NOMO-1 (cell line): ENCODE results near the gene HGFAC.

Source experiments
- DNase-seq, 2 experiments: peaks; one replicate each; lab custom pipeline; 2025; ENCODE audit not compliant: unreplicated experiment in 2 of 2; lab: John Stamatoyannopoulos, UW

Gene HGFAC

DNA sequence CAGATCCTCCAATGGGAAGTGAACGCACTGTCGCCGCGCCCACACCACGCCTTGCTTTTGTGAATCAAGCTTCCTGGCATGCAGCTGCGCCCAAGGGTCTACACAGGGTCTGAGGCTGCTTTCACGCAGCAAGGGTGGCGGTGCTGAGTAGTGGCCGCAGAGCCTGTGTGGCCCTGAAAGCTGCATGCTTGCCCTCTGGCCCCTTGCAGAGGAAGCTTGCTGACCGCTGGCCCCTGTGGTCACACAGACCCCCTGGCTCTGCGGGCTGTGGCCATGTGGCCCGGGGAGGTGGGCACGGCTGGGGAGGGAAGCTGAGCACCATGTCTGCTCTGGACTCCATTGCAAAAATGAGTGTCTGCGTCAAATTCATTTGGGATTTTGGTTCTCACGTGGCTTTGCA, 30.1 kb downstream of the HGFAC start:
- DNase-seq = no peak

DNA sequence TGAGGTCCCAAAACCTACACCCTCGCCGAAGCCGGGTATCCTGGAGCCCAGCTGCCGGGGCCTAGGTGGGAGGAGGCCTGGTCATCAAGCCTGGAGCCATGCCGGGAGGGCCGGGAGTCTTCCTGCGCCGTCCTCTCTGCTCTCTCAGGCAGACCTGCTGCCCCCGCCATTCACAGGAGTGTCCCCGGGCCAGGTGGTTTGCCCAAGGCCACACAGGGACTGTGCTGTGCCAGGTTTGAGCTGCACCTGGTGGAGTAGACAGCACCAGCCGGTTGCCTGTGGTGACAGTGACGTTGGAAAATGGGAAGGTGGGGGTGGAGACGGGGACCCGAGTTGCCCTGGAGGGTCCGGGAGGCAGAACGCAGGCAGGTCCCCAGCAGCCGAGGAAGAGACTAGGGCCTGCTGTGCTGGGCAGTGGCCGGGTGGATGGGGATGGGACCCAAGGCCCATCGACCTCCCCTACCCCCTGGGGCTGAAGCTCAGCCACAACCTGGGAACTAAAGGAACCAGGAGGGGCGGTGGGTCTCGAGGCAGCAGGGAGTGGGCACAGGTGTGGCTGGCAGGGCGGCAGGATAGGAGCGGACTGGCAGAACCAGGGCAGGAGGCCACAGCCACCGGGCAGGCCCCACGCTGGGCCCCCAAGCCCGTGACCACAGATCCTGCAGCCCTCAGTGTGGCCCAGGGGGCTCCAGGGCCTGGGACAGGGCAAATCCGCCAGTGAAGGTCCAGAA, 30.8 kb downstream of the HGFAC start:
- DNase-seq = no peak

DNA sequence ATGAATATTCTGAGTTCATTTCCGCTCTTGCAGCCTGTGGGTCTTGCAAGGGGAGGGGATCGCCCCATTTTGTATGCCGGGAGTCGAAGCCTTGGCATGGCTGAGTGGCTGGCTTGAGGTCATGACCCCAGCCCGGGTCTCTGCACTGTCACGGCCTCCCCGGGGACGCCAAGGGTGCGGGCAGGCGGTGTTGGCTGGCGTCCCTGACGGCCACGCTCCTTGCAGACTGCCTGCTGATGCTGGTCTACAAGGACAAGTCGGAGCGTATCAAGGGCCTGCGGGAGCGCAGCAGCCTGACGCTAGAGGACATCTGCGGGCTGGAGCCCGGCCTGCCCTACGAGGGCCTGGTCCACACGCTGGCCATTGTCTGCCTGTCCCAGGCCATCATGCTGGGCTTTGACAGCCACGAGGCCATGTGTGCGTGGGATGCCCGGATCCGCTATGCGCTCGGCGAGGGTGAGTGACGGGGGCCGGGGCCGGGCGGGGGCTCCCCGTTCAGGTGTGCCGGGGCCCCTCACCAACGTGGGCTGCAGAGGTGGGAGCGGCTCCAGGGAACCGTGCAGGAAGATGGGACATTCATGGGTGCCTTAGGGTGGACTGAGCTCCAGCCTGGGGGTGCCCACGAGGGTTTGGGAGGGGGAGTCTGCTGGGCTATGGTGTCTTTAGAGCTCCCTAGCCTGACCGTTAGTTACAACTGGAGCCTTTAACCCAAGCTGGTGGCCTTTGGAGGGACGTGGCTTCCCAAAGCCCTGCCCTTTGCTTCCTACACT, 31.6 kb downstream of the HGFAC start:
- DNase-seq = no peak

DNA sequence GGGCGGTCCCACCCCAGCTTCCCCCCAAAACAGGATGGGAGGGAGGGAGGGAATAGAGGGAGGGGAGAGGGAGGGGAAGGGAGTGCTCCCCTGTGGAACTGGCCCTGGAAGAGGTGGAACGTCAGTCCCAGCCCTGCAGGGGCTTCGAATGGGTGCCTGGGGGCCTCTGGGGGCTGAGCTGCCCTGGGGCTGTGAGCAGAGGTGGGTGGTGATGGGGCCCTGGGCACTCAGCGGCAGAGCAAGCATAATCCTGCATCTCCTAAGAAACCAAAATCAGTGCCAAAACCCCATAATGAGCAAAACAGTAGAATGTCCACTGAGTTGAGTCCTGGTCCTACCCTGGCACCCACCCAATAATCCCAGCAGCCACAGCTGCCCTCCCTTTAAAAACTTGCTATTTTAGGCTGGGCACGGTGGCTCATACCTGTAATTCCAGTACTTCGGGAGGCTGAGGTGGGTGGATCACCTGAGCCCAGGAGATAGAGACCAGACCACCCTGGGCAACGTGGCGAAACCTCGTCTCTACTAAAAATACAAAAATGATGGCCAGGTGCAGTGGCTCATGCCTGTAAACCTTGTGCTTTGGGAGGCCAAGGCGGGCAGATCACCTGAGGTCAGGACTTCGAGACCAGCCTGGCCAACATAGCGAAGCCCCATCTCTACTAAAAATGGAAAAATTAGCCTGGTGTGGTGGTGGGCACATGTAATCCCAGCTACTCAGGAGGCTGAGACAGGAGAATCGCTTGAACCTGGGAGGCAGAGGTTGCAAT, 32.4 kb downstream of the HGFAC start:
- no peak for DNase-seq

DNA sequence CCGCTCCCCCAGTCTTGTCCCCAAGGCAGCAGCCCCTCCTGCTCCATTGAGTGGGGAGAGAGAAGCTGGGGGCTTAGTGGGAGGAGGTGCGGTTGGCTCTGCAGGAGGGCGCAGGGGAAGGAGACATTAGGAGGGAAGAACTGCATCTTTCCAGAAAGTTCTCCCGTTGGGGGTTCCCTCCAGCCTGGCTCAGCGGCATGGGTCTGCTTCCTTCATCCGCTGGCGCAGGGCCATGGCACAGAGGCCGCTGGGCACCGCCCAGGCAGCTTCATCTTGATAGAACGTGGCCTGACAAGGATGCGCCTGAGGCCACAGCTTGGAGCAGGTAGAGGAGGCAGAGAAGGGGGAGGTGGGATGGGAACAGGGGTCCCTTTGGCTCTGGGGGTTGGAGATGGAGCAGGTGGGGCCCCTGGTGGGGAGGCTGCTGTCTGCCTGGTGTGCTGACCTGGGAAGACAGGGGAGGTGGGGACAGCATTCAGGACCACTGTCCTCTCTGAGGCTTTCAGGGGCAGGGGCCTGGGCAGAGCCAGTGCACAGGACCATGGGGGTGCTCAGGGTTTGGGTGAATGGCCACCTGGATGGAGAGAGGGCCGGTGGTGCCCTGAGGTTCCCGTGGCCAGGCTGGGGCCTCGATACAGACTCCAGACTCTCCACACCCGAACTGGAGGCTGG, 33.4 kb downstream of the HGFAC start:
- DNase-seq = no peak

DNA sequence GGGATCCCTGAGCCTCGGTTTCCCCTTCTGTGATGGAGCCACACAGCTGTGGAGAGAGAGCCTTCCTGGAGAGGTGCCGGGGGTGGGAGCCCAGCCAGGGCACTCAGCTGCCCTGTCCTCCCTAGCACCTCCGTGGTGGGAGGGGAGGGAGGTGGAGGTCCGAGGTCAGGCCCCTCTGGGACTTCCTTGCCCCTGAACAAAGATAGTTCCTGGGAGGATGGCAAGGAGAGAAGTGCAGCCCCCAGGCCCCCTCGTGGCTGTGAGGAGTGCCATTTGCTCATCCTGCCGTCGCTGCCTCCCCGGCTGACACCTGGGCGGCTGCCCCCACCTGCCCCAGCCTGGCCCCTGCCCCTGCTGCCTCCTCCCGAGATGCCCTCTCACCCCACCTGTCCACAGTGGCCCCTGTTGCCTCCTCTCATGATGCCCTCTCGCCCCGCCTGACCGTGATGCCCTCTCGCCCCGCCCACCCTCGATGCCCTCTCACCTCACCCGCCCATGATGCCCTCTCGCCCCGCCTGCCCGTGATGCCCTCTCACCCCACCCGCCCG, 34.0 kb downstream of the HGFAC start:
- no peak for DNase-seq

DNA sequence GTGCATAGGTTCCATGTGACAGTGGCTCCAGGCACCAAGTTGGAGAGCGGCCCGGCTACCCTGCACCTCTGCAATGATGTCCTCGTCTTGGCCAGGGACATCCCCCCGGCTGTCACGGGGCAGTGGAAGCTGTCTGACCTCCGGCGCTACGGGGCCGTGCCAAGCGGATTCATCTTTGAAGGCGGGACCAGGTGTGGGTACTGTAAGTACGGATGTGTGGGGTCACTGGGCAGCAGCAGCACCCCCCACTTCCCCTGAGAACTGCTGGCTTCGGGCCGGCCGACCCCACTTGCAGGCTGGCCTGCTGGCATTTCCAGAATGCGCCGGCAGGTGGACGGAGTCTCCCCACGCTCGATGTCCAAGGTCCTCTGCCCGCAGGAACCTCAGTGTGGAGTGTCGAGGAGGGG, 34.6 kb downstream of the HGFAC start:
- DNase-seq = no peak

DNA sequence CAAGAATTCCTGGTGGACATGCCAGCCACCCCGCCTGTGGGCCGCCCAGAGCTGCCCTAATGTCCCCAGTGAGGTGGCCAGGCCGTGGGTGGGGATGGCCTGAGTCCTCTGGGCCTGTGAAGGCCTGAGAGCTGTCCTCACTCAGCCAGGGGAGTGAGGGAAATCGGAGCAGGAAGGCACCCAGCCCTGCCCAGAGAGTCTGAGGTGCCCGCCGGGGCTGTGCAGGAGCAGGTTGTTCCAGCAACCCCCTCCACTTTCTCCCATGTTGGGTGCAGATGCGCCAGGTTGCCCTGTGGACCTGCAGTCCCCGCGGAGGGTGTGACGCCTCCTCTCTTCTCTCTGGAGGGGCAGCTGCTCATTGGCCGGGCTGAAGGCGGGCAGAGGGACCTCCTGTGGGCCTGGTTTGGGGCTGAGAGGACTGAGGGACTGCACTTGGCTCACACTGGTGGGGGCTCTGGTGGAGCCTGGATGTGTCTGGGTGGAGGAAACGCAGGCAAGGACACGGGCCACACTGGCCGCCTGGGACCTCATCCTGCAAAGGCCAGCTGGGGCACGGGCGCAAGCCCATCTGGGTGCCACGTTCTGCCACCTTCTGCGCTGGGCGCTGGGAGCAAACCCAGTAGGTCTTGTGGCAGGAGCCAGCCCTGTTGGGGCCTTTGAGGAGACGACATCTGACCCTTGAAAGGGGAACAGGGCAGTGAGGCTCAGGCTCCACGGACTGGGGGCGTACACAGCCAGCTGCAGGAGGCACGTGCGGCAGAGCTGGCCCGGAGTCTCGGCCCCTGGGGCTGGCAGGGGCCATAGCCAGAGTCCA, 35.4 kb downstream of the HGFAC start:
- DNase-seq = no peak

DNA sequence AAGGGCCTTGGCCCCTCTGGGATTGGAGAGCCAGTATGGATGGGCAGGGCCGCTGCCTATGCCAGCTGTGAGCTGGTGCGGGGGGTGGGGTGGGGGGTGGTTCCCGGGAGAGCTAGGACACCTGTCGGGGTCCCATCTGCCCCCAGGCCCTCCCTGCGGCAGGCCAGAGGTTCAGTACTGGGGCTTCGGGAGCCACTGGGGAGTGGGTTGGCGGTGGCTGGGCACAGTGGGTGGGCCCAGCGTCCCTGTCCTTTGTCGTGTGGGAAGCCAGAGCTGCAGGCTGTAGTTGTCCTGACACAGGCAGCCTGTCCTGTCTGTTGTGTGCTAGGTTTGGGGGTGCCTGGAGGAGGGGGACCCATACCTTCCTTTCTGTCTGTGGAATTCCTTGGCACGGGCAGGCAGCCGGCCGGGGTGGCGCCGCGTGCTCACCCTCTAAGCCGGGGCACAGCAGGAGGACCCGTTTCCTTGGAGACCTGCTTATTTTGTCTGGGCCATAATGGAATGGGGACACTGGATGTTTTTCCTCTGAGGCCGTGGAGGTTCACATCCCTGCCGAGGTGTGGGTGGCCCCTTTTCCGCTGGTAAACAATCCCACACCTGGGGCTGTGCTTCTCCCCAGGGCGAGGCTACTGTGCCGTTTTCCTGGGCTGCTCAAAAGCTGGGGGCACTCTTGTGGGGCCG, 36.1 kb downstream of the HGFAC start:
- DNase-seq = no peak

DNA sequence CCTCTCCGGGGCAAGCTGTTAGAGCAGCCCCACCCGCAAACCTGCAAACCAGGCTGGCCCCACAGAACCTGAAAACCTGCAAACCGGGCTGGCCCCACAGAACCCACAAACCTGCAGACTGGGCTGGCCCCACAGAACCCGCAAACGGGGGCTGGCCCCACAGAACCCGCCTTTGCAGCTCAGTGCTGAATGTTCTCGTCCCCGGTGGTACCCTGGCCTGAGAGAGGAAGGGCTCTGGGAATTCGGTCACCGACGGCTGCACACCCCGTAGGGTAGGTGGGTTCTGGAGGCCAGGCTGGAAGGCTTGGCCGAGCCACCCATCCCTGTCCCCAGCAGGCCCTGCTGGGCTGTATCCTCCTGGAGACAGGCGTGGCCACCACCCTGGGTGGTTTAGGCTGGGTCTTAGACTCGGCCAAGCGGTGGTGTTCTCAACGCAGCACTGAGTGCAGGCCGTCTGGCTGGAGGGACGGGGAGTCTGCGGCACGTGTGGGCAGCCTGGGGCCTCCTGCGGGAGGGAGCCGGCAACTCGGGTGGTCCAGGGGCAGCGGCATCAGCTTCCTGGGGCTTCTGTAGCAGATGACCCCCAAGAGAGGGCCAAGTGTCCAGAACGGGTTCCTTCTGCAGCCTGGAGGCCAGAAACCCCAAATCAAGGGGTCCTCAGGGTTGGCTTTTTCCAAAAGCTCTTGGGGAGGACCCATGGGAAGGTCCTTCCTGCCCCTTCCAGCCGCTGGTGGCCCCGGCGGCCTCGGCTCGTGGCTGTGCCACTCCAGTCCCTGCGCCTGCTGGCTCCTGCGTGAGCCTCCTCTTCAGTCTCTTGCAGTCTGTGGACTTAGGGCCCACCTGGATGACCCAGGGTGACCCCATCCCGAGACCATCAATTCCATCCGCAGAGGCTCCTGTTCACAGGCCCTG, 36.9 kb downstream of the HGFAC start:
- no peak for DNase-seq

DNA sequence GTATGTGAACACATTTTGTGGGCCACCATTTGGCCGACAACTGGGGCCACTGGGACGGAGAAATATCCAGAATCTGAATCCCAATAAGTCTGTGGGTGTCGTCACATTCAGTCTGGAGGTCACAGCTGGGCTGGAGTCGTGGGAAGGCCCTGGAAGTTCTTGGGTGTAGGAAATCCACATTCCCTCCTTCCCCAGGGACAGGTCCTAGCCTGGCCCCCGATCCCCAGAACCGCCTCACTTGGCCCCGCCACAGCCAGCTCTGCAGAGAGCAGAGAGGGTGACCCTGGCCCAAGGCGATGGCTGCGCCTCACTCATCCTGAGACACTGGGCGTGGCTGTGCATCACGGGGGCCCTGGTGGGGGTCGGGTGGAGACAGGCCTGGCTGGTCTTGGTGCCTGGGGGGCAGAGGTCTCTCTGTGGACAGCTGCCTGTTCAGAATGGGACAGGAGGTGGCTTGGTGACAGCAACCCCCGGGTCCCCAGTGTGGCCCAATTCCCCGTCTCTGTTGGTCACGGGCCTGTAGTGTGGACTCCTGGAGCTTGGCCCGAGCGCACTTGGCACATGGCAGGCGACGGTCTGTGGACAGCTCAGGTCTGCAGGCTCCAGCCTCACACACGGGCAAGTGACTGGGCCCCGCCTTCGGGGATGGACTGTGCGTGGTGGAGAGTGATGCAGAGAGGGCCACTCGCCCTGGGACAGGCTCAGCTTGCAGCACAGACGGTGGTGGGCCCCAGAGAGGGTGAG, 37.8 kb downstream of the HGFAC start:
- DNase-seq = no peak

DNA sequence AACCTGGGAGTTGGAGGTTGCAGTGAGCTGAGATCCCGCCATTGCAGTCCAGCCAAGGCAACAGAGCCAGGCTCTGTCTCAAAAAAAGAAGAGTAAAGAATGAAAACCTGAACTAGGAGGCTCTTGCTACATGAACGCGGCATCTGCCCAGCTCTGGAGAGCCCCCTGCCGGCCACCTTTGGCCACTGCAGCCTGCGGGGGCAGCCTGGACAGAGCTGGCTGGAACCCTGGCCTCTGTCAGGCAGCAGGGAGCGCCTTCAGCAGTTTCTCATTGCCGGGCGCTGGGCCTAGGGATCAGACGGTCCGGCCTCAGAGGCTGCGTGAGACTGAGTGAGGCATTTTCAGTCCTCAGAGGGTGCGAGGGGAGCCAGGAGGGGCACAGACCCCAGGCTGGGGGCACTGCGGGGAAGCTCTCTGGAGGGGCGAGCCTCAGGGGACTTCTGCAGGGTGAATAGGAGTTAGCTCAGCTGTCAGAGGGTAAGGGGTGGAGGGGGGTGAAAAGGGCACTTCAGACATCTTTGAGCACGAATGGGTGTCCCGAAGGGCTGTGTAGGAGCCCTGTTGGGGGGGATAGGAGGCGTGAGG, 38.9 kb downstream of the HGFAC start:
- DNase-seq = peak; percentile 63 to 64

DNA sequence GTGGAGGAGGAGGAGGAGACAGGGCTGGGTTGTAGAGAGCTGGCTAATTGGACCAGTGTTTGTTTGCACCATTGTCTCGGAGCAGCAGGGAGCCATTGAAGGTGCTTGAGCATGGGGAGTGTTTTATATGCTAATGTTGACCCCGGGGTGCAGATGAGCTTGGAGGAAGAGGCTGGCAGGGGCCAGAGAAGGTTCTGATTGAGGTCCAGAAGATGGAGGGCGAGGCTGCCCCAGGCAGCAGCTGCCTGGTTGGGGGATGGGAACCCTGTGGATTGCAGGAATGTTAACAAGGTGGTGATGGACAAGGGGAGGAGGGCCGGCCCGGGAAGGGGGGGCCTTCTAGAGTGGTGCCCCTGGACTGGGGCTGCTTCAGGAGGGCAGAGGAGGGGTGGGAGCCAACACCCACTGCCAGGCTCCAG, 39.4 kb downstream of the HGFAC start:
- DNase-seq = no peak

DNA sequence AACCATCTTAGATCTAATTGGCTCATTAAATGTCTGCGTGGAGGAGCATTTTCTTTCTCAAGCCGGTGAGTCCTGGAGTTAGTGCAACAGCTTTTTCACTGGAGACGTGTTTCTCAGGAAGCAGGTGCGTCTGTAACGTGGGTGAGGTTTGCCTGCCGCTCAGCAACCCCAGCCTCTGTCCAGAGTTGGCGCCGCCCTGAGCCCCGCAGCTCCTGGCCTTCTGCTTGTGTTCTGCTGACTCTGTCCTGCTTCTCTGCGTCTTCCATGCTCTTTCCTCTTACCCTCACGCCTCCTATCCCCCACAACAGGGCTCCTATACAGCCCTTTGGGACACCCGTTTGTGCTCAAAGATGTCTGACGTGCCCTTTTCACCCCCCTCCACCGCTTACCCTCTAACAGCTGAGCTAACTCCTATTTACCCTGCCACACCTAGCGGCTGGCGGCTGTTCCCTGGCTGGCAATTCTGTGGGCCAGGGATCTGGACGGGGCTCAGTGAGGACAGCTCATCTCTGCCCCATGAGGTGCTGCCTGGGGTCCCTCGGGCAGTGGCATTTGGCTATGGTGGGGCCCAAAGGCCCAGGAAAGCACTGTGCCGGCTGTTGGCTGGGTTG, 40.1 kb downstream of the HGFAC start:
- DNase-seq = no peak

DNA sequence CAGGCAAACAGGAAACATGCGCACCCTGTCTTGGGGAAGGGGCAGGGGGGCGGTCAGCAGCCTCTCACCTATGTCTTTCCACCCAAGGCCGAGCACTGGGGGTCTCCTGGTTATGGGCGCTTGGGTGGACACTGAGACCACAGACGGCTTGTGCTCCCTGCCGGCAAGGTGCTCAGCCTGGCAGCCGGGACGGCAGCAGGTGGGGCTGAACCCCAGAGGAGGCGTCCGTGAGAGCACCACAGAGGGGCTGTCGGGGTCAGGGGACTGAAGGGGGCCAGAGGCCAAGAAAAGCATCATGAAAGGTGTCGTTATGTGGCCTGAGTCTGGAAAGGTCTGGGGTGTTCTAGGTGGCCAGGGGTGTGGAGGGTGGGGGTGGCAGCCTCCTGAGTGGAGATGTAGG, 40.9 kb downstream of the HGFAC start:
- no peak for DNase-seq

DNA sequence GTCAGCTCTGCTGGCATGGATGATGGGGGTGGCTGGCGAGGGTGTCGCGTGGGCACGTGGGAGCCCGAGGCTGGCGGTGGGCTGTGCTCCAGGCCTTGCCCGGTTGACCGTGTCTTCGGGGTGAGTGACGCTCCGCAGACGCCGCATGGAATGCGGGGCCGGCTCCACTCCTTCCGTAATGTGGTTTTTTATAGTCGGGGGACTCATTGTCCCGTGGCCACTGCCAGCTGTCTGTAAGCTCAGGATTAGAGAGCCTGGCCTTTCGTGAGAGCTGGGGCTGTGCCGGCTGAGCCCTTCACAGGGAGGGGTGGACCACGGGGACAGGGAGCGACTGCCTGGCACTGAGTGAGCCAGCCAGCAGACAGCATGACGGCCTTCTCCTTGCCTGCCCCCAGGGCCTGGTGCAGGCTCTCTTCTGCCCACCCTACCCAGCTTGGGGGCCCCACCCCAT, 41.7 kb downstream of the HGFAC start:
- no peak for DNase-seq
